OCI-LY3 (cell line): Measurements from ENCODE around the gene SPOCK1.

ENCODE experiments used
- H2AFZ ChIP-seq: fragments of 200-600, 300-600 bp; shearing (Covaris generic); 2 replicates; pipeline ENCODE4 v1.6.0; 2014; ENCODE audit warnings: antibody characterized with exemption, low read depth, low read length
- H3K27ac ChIP-seq: fragments of 200-600, 300-600 bp; sonication (generic); 2 replicates; pipeline ENCODE4 v1.5.1; 2014; ENCODE audit warnings: mild to moderate bottlenecking, low read length, moderate library complexity, mixed read lengths
- H3K27me3 ChIP-seq: fragments of 200-600, 300-600 bp; sonication (generic); 2 replicates; pipeline ENCODE4 v1.6.1; 2014; ENCODE audit warnings: low read depth, low read length, mixed read lengths
- H3K36me3 ChIP-seq: fragments of 200-600, 300-600 bp; sonication (generic); replicated peaks from 2 replicates; pipeline ENCODE3; 2014; ENCODE audit warnings: low read depth, low read length, mixed read lengths
- H3K4me1 ChIP-seq: fragments of 300-600, 200-600 bp; sonication (generic); 2 replicates; pipeline ENCODE4 v1.6.1; 2014; ENCODE audit warnings: low read length, mixed read lengths
- H3K4me2 ChIP-seq: fragments of 200-600, 300-600 bp; sonication (generic); 2 replicates; pipeline ENCODE4 v1.6.1; 2014; ENCODE audit warnings: low read length, mixed read lengths
- H3K4me3 ChIP-seq: fragments of 300-600, 200-600 bp; sonication (generic); 2 replicates; pipeline ENCODE4 v1.5.1; 2014; ENCODE audit warnings: antibody characterized with exemption, mild to moderate bottlenecking, low read length, moderate library complexity
- H3K79me2 ChIP-seq: fragments of 300-600, 200-600 bp; shearing (Covaris generic); 2 replicates; pipeline ENCODE4 v1.6.1; 2014; ENCODE audit warnings: mild to moderate bottlenecking, low read length, mixed read lengths
- H3K9ac ChIP-seq: fragments of 300-600, 200-600 bp; shearing (Covaris generic); 2 replicates; pipeline ENCODE4 v1.6.0; 2014; ENCODE audit warnings: mild to moderate bottlenecking, low read length, moderate library complexity
- H3K9me3 ChIP-seq: fragments of 200-600, 300-600 bp; shearing (Covaris generic); 2 replicates; pipeline ENCODE4 v1.6.1; 2014; ENCODE audit warnings: low read length, mixed read lengths; ENCODE audit not compliant: insufficient read depth
- H4K20me1 ChIP-seq: fragments of 200-600, 300-600 bp; sonication (generic); 2 replicates; pipeline ENCODE4 v1.6.1; 2016; ENCODE audit warnings: low read length, mixed read lengths; ENCODE audit not compliant: insufficient read depth
- CTCF ChIP-seq: fragments of 200-600, 300-600 bp; sonication (generic); IDR thresholded peaks from 2 replicates; pipeline ENCODE4 v1.5.1; 2014; ENCODE audit warnings: antibody characterized with exemption, low read length, low read depth
- EZH2phosphoT487 ChIP-seq: fragments of 200-600 bp; shearing (Covaris generic); IDR thresholded peaks from 2 replicates; pipeline ENCODE4 v1.6.1; 2018; ENCODE audit warnings: antibody characterized with exemption, mixed run types, low read depth

SPOCK1 gene

GRCh38 chr5:137071931-137072330 lies 427.2 kb downstream of the SPOCK1 start:
- no peak overlapping the region for H2AFZ ChIP-seq
- peaks cover 17% of the 10 kb centered on the region; the same call in 1 of the 2 replicates for H3K9me3 ChIP-seq
- TF ChIP-seq CTCF, result no peak
- no peak for TF ChIP-seq EZH2phosphoT487
- no peaks in the 10 kb centered on the region for H3K79me2 ChIP-seq
- H4K20me1 ChIP-seq, result no peaks in the 10 kb centered on the region
- H3K27ac ChIP-seq, result no peak overlapping the region
- H3K9ac ChIP-seq, result no peak overlapping the region
- no peak overlapping the region for H3K4me3 ChIP-seq
- H3K4me1 ChIP-seq, result no peaks in the 10 kb centered on the region
- H3K27me3 ChIP-seq, result no peaks in the 10 kb centered on the region
- no peak overlapping the region for H3K4me2 ChIP-seq
- no peaks in the 10 kb centered on the region for H3K36me3 ChIP-seq

- Histone ChIP-seq H3K4me3 (no peak overlapping the region), H3K9ac (no peak overlapping the region), H2AFZ (no peak overlapping the region), H3K27me3 (no peaks in the 10 kb centered on the region), H3K27ac (no peak overlapping the region), H3K4me1 (no peaks in the 10 kb centered on the region), H3K4me2 (no peak overlapping the region), H3K36me3 (no peaks in the 10 kb centered on the region), H3K9me3 (peaks cover 17% of the 10 kb centered on the region; the same call in 1 of the 2 replicates), H3K79me2 (no peaks in the 10 kb centered on the region), H4K20me1 (no peaks in the 10 kb centered on the region)
- TF ChIP-seq EZH2phosphoT487, result no peak
- no peak for TF ChIP-seq CTCF
Measured at GRCh38 chr5:137071526-137071925, 427.6 kb downstream of the SPOCK1 start.

DNA sequence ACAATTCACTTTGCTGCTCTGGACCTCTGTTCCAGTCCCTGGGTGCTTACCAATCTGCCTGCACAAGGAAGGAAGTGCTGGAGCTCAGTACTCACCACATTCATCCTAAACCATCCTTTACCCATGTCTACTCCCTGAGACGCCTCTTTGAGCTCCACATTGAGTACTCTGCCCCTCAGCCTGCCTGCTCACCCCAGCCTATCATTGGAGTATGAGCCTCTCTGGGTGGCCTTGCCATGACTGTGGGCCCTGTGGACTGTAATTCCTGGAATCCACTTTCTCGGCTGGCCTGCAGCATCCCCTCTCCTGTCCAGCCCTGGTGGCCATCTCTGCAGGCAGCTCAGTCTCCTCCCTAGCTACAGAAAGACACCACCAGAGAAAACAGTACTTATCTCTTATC lies 428.6 kb downstream of the SPOCK1 start:
- no peaks in the 10 kb centered on the region for H3K79me2 ChIP-seq
- peaks cover 17% of the 10 kb centered on the region; the same call in 1 of the 2 replicates for H3K9me3 ChIP-seq
- no peak overlapping the region for H3K27ac ChIP-seq
- no peak overlapping the region for H3K4me2 ChIP-seq
- no peak overlapping the region for H2AFZ ChIP-seq
- no peaks in the 10 kb centered on the region for H4K20me1 ChIP-seq
- no peak overlapping the region for H3K4me3 ChIP-seq
- no peak overlapping the region for H3K9ac ChIP-seq
- H3K27me3 ChIP-seq, result no peaks in the 10 kb centered on the region
- H3K36me3 ChIP-seq, result no peaks in the 10 kb centered on the region
- no peaks in the 10 kb centered on the region for H3K4me1 ChIP-seq
- TF ChIP-seq EZH2phosphoT487 (no peak), CTCF (no peak)

- Histone ChIP-seq H3K9ac (no peak overlapping the region), H3K4me2 (no peak overlapping the region), H3K4me3 (no peak overlapping the region), H2AFZ (no peak overlapping the region), H4K20me1 (no peaks in the 10 kb centered on the region), H3K4me1 (no peaks in the 10 kb centered on the region), H3K9me3 (peaks cover 17% of the 10 kb centered on the region; the same call in 1 of the 2 replicates), H3K79me2 (no peaks in the 10 kb centered on the region), H3K27me3 (no peaks in the 10 kb centered on the region), H3K27ac (no peak overlapping the region), H3K36me3 (no peaks in the 10 kb centered on the region)
- no peak for TF ChIP-seq EZH2phosphoT487
- no peak for TF ChIP-seq CTCF
Measured at GRCh38 chr5:137069358-137069757, 429.8 kb downstream of the SPOCK1 start.
